HepG2 (cell line): ENCODE results near the gene PITHD1. TPM values are rescaled to one million over a fixed set of nuclear protein-coding genes. Genes with fewer than 3 reads are reported as not detected.

Experiments used
- ERF ChIP-seq: IDR thresholded peaks from 2 replicates; pipeline ENCODE4 v1.6.1; 2018; ENCODE audit warnings: missing biosample characterization, missing genetic modification reagents
- HNF4A ChIP-seq: sonication (generic); formaldehyde crosslinking; IDR thresholded peaks from 2 replicates; pipeline ENCODE4 v1.4.0; 2020; ENCODE audit warnings: missing genetic modification reagents
- JARID2 ChIP-seq: sonication (generic); formaldehyde crosslinking; IDR thresholded peaks from 2 replicates; pipeline ENCODE4 v1.8.1; 2023; ENCODE audit warnings: missing genetic modification reagents, inconsistent platforms; ENCODE audit not compliant: insufficient replicate concordance
- KDM6A ChIP-seq: IDR thresholded peaks from 2 replicates; pipeline ENCODE4 v1.6.1; 2016; ENCODE audit warnings: low read depth
- MAZ ChIP-seq, 2 experiments: sonication (generic) in 1 of 2; formaldehyde crosslinking in 1 of 2; IDR thresholded peaks; 2 replicates each; pipeline versions ENCODE4 v1.5.0 to v1.6.1; 2012 to 2020; ENCODE audit warnings: low read depth in 2 of 2, mild to moderate bottlenecking in 2 of 2, borderline replicate concordance in 1 of 2, improper control_type of control experiment in 1 of 2, low read length in 1 of 2, missing genetic modification reagents in 1 of 2, moderate library complexity in 1 of 2
- MBD4 ChIP-seq: IDR thresholded peaks from 2 replicates; pipeline ENCODE4 v1.6.1; 2012; ENCODE audit warnings: low read length, inconsistent platforms, borderline replicate concordance
- PHF20 ChIP-seq: sonication (generic); formaldehyde crosslinking; IDR thresholded peaks from 2 replicates; pipeline ENCODE4 v1.5.0; 2020; ENCODE audit warnings: mild to moderate bottlenecking, missing genetic modification reagents
- PHF8 ChIP-seq: sonication (generic); formaldehyde crosslinking; IDR thresholded peaks from 2 replicates; pipeline ENCODE4 v1.5.0; 2020; ENCODE audit warnings: missing genetic modification reagents
- SRSF1 ChIP-seq: fragments of 200-400 bp; formaldehyde crosslinking; optimal IDR thresholded peaks from 2 replicates; pipeline ENCODE3; 2017; ENCODE audit warnings: mild to moderate bottlenecking, low read depth, low read length, moderate library complexity
- ZNF251 ChIP-seq: sonication (generic); formaldehyde crosslinking; IDR thresholded peaks from 2 replicates; pipeline ENCODE4 v1.9.0; 2021; ENCODE audit warnings: mild to moderate bottlenecking, missing genetic modification reagents
- ZNF296 ChIP-seq: sonication (generic); formaldehyde crosslinking; conservative IDR thresholded peaks from 2 replicates; pipeline ENCODE4 v1.5.0; 2020; ENCODE audit warnings: mild to moderate bottlenecking, missing genetic modification reagents
- ZNF460 ChIP-seq: sonication (generic); formaldehyde crosslinking; IDR thresholded peaks from 2 replicates; pipeline ENCODE4 v1.5.1; 2020; ENCODE audit warnings: missing genetic modification reagents, mild to moderate bottlenecking, borderline replicate concordance
- ZNF570 ChIP-seq: sonication (generic); formaldehyde crosslinking; IDR thresholded peaks from 2 replicates; pipeline ENCODE4 v1.4.0; 2020; ENCODE audit warnings: mild to moderate bottlenecking, missing genetic modification reagents, borderline replicate concordance
- ZNF614 ChIP-seq: IDR thresholded peaks from 2 replicates; pipeline ENCODE4 v1.6.1; 2018; ENCODE audit warnings: missing biosample characterization, missing genetic modification reagents, inconsistent platforms, borderline replicate concordance
- polyA plus RNA-seq, 8 experiments: library from polyadenylated mRNA; depleted of rRNA in 3 of 8; stranded (reverse) in 7 of 8; unstranded in 1 of 8; fragments of >200 nt; fragmentation: Illumina TruSeq in 4 of 8; extraction: Trizol in 4 of 8; gene quantifications; 2 replicates each; pipeline versions ENCODE4 v1.2.1 to v1.2.3, GENCODE V29; 2011 to 2016; ENCODE audit warnings: low read depth in 4 of 8, missing spikeins in 1 of 8, mixed read lengths in 1 of 8; ENCODE audit not compliant: insufficient read depth in 1 of 8
- total RNA-seq, 5 experiments: library from RNA; depleted of rRNA; stranded (reverse); fragments of >200 nt; fragmentation: Illumina TruSeq; extraction: Trizol; gene quantifications; 2 replicates each; pipeline ENCODE4 v1.2.3, GENCODE V29; 2016; ENCODE audit warnings: low read depth in 1 of 5
- TF ChIP-seq, protein P1 (sequence below): sonication (generic); formaldehyde crosslinking; IDR thresholded peaks from 2 replicates; pipeline ENCODE4 v1.4.0; 2020; ENCODE audit warnings: mild to moderate bottlenecking, missing genetic modification reagents, borderline replicate concordance
- TF ChIP-seq, protein P2 (sequence below): sonication (generic); formaldehyde crosslinking; IDR thresholded peaks from 2 replicates; pipeline ENCODE4 v1.4.0; 2020; ENCODE audit warnings: mild to moderate bottlenecking, missing genetic modification reagents
- TF ChIP-seq, protein P3 (sequence below): sonication (generic); formaldehyde crosslinking; IDR thresholded peaks from 2 replicates; pipeline ENCODE4 v1.5.0; 2020; ENCODE audit warnings: mild to moderate bottlenecking, missing genetic modification reagents

Gene PITHD1
- total and polyA plus RNA-seq, 2 of the 13 experiments (the other 11 are each of a cell fraction or from before 2014, with no cell fraction given) = 28.0 to 37.3 TPM

GRCh38 chr1:23790696-23791515 lies 12.7 kb downstream of the PITHD1 start, which contains the start of gene LYPLA2 (continued):
- TF ChIP-seq, protein P1, sequence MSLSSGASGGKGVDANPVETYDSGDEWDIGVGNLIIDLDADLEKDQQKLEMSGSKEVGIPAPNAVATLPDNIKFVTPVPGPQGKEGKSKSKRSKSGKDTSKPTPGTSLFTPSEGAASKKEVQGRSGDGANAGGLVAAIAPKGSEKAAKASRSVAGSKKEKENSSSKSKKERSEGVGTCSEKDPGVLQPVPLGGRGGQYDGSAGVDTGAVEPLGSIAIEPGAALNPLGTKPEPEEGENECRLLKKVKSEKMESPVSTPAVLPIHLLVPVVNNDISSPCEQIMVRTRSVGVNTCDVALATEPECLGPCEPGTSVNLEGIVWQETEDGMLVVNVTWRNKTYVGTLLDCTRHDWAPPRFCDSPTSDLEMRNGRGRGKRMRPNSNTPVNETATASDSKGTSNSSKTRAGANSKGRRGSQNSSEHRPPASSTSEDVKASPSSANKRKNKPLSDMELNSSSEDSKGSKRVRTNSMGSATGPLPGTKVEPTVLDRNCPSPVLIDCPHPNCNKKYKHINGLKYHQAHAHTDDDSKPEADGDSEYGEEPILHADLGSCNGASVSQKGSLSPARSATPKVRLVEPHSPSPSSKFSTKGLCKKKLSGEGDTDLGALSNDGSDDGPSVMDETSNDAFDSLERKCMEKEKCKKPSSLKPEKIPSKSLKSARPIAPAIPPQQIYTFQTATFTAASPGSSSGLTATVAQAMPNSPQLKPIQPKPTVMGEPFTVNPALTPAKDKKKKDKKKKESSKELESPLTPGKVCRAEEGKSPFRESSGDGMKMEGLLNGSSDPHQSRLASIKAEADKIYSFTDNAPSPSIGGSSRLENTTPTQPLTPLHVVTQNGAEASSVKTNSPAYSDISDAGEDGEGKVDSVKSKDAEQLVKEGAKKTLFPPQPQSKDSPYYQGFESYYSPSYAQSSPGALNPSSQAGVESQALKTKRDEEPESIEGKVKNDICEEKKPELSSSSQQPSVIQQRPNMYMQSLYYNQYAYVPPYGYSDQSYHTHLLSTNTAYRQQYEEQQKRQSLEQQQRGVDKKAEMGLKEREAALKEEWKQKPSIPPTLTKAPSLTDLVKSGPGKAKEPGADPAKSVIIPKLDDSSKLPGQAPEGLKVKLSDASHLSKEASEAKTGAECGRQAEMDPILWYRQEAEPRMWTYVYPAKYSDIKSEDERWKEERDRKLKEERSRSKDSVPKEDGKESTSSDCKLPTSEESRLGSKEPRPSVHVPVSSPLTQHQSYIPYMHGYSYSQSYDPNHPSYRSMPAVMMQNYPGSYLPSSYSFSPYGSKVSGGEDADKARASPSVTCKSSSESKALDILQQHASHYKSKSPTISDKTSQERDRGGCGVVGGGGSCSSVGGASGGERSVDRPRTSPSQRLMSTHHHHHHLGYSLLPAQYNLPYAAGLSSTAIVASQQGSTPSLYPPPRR (CRISPR knock-in tag) = no peak
- peak; percentile 72; the same call in 1 of the 2 replicates for TF ChIP-seq MAZ (IDR thresholded peaks at IDR 0.05; ENCODE audit: borderline replicate concordance, low read depth, low read length)
- TF ChIP-seq MAZ (CRISPR knock-in tag; IDR thresholded peaks at IDR 0.05; ENCODE audit: low read depth) = peak; percentile 75; the same call in 1 of the 2 replicates
- TF ChIP-seq, protein P2, sequence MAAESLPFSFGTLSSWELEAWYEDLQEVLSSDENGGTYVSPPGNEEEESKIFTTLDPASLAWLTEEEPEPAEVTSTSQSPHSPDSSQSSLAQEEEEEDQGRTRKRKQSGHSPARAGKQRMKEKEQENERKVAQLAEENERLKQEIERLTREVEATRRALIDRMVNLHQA (CRISPR knock-in tag) = no peak
- TF ChIP-seq ZNF251 (CRISPR knock-in tag) = no peak
- TF ChIP-seq, protein P3, sequence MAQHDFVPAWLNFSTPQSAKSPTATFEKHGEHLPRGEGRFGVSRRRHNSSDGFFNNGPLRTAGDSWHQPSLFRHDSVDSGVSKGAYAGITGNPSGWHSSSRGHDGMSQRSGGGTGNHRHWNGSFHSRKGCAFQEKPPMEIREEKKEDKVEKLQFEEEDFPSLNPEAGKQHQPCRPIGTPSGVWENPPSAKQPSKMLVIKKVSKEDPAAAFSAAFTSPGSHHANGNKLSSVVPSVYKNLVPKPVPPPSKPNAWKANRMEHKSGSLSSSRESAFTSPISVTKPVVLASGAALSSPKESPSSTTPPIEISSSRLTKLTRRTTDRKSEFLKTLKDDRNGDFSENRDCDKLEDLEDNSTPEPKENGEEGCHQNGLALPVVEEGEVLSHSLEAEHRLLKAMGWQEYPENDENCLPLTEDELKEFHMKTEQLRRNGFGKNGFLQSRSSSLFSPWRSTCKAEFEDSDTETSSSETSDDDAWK (CRISPR knock-in tag) = no peak
- TF ChIP-seq ZNF460 (CRISPR knock-in tag) = no peak
- TF ChIP-seq PHF20 = peak; percentile 85
- no peak for TF ChIP-seq ERF (CRISPR knock-in tag)
- TF ChIP-seq ZNF296 = no peak
- TF ChIP-seq ZNF570 = no peak
- no peak for TF ChIP-seq KDM6A (CRISPR knock-in tag)
- TF ChIP-seq SRSF1 = no peak
- TF ChIP-seq HNF4A = no peak
- no peak for TF ChIP-seq JARID2 (CRISPR knock-in tag)
- peak; percentile 47; the same call in 1 of the 2 replicates for TF ChIP-seq ZNF614 (CRISPR knock-in tag)
- TF ChIP-seq PHF8 (CRISPR knock-in tag) = no peak
- TF ChIP-seq MBD4 = no peak
